H54 (cell line): ENCODE measurements around the gene SMARCAL1.
"Not testable (repeated sequence)": the region's sequence is repeated elsewhere in the genome, so short reads cannot be mapped to it uniquely, and the experiment has no call there.

Experiments used
- DNase-seq: peaks from one replicate; pipeline ENCODE4 v3.0.0; 2011; ENCODE audit warnings: low spot score, mixed read lengths; ENCODE audit not compliant: insufficient read length
- FAIRE-seq: peaks from 3 replicates; lab custom pipeline; 2011; peaks lifted over from hg19 to GRCh38; lab: Jason Lieb, UNC
- POLR2A ChIP-seq: IDR thresholded peaks from 2 replicates; pipeline ENCODE4 v1.6.1; 2011; ENCODE audit warnings: low read depth, mild to moderate bottlenecking, low read length

Gene SMARCAL1

DNA sequence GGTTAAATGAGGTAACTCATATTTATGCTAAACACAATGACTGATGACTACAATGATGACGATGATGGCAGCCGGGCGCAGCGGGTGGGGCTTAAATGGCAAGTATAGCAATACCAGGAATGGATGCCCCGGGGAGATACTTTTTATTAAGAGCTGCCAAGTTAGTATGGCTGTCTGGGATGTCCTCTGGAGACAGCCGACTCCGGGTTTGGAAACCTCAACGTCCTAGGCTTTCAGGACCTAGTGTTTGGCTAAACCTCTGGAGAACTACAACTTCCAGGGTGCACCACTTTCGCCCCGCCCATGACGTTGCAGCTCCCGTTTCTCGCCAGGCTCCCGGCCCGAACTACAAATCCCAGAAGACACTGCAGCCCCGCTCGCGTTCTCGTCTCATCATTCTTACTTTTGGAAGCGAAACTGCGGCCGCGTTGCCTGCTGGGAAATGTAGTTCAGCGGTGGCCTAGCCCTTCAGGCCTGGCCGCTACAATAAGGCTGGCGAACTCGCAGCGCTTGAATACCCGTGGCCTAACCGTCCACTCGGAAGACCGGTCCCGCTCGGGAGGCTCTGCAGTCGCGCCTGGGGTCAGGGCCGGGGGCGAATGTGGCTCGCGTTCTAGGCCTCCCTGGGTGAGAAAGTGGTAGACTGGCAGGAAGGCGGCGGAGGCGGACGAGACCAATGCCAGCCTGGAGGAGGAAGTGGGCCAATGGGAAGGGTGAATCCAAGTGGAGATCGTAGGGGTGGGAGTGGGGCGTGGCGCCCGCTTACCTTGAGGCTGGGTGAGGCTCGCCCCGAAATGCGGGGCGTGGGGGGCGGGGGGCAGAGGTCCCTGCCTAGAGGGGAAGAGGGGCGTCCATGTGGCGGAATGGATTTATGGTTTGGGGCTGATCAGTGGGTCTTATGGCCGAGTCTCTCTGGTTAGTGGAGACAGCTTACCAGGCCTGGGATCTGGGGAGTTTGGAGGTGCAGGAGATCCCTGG is at the start of gene SMARCAL1:
Gene SMARCAL1 (plus strand): TSS at position 463 of the 978 bp plus-strand sequence. CDS start 2,221 bp downstream, outside the sequence.
- DNase-seq (peak; percentile 83), FAIRE-seq (peak; percentile 79)
- peak; percentile 71 for TF ChIP-seq POLR2A

DNA sequence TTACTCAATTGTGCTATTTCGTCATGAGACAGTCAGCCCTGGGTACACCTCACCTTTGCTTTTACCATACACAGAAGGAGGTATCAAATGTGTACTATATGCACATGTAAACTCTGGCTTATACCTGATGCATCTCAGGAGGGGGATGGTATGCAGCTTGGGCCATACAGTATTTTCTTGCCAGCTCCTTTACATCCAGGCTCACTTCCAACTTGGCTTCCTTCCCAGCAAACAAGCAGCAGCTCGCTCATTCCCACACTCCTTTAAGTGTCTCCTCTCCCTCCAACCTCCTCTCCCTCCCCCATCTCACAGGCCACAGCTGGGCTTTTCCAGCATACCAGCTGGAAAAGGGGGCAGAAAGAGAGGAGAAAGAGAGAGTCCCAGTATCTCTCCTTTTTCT is 49.6 kb upstream of the SMARCAL1 start:
- TF ChIP-seq POLR2A, result no peak
- FAIRE-seq, result peak; percentile 96
- DNase-seq, result no peak

DNA sequence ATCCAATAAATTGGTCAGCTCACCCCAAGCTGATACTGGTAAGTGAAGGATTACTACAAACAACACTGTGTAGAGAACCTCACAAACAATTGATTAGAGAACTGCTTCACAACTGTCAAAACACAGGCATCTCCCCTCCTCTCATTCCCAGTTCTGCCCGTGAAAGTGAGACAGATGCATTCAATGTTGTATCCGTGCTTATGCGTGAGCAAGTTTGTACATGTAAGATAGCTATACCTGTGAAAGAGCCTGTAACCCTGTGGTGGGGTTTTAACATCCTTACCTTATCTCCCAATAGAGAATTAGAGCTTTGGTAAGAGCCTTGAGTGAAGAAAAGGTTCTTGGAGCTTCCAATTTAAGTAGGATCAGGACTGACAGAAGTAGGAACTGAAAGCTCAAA is 49.1 kb upstream of the SMARCAL1 start:
- TF ChIP-seq POLR2A, result no peak
- no peak for DNase-seq
- no peak for FAIRE-seq

DNA sequence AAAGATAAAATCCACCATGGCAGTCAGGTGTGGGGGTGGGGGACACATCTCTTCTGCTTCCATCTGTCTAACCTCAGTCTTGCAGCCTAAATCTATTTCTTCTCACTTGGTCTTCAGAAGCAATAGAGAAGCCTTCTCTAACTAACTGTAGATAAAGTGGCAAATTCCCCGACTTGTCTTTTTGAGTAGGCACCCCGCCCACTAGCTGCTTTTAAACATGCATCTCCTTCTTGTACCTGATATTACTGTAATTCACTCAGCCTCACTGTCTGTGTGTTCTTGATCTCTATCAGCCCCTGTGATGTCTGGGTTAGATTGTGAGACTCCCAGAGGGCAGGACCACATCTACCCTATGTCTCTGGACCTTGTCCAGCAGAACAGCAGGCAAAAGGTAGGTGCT is 46.8 kb upstream of the SMARCAL1 start:
- FAIRE-seq (no peak), DNase-seq (no peak)
- no peak for TF ChIP-seq POLR2A

DNA sequence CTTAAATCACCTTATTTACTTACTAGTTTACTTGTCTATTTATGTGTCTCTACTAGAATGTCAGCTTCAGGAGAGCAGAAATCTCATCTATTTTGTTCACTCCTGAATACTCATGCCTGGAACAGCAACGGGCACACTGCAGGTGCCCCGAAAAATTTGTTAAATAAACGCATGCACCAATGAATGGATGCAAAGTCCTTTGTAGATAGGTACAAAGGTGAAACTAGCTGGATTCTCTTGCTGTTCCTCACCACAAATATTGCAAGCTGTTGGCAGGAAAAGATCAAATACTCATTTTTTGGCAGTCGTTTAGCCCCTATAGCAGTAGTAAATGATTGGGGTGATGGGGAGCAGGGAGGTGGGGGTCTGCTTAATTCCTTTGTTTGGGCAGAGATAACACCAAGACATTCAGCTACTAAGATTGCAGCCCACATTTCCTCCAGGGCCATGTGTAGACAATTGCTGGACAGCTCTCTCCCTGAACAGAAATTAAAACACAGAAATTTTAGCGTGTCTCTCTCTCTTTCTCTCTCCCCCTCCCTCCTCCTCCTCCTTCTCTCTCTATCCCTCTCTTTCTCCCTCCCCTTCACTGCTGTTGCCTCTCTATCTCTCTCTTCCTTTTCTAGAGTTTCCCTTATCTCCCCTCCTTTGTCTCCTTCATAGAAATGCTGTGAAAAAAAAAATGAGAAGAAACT is 45.4 kb upstream of the SMARCAL1 start:
- FAIRE-seq (no peak), DNase-seq (no peak)
- TF ChIP-seq POLR2A, result no peak

DNA sequence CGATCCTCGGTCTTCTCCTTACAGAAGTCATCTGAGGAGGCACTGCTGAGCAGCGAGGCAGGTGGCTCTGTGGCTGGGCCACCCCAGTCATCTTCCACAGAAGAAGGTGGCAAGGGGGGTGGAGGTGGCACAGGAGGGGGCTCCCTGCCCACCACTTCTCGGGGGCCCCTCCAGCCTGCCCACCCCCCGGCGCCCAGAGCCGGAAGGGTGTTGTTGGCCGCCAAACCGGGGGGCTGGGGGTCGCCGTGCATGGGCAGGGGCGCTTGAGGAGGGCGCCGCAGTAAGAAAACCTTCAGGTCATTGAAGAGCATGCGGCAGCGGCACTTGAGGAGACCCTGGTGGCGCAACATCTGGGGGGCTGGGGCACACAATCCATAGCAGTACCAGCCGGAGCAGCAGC is 42.5 kb upstream of the SMARCAL1 start:
- FAIRE-seq (no peak), DNase-seq (no peak)
- TF ChIP-seq POLR2A, result no peak

DNA sequence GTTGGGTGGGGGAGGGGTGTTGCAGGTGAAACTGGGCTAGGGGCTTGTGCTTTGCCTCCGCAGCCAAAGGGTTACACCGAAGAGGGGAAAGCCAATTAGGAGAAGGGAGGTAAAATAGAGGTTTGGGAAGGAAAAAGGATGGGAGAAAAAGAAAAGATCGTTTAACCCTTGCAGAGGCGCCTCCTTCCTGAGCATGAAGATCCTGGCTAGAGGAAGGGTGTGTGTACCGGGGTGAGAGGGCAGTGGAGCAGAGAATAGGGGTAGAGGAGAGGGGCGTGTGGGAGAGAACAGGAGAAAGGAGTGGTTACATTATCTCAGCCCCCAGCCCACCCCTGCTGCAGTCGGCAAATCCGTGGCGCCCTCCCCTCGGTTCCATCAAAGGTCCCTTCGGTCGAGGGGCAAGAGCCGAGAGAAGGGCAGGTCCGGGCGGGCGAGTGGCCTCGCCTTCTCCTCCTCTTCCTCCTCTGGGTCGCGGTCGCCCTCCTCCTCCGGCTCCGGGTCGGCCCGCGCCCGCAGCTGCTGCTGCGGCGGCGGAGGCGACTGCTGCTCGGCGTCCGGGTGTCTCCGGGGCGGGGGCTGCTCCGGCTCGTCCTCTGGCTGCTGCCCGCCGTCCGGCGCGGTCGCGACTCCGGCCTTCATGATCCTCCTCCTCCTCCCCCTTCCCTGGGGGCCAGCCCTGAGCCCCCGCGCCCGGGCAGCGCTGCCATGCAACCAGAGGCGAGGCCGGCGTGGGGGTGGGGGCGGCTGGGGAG is 41.1 kb upstream of the SMARCAL1 start:
- no peak for FAIRE-seq
- no peak for DNase-seq

DNA sequence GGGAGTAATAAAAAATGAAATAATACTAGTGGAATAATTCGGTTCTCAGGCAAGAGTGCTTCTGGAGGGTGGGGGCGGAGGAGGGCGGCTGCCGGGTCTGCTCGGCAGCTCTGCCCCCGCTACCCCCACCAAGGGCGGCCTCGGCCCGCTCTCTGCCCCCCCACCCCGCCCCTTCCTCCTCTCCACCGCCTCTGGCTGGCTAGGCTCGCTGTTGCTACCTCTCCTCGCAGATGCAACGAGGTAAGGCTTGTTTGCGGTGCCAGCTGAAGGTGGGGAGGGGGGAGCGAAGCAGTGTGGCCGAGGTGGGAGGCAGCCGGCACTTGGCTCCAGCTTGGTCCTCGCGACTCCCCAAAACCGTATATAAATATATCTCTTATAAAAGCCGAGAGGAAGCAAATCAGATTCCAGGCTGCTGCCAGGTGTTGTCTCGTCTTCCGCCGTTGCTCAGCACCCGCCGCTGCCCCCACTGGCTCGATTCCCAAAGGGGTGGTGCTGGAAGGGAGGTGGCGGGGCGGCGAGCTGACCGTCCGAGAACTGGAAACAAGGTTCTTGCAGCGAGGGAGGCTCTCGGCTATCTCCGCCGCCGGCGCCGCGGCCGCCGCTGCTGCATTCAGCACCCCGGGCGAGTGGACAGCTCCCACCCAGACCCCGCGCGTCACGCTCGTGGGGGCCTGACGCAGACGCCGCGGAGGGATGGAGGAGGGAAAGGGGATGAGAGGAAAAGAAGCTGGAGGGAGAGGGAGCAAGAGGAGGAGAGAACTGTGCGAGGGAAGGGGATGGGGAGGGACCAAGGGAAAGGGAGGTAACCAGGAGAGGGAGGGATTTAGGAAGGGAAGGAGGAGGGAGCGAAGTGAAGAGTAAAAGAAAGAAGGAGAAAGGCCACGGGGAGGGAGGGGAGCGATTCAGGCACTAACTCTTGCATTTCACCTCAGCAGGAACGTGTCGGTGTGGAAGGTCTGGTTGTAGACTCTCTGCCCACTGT is 40.3 kb upstream of the SMARCAL1 start, which contains the start of gene MARCHF4:
Gene MARCHF4 (minus strand): TSS at position 763 of the 982 bp plus-strand sequence. CDS start 2,223 bp downstream, outside the sequence.
- DNase-seq, result peak; percentile 58
- FAIRE-seq, result no peak
- TF ChIP-seq POLR2A, result no peak; the same call in 1 of the 2 replicates

More for the DNA sequence above, 41.1 kb upstream of the SMARCAL1 start:
- no peak for TF ChIP-seq POLR2A

DNA sequence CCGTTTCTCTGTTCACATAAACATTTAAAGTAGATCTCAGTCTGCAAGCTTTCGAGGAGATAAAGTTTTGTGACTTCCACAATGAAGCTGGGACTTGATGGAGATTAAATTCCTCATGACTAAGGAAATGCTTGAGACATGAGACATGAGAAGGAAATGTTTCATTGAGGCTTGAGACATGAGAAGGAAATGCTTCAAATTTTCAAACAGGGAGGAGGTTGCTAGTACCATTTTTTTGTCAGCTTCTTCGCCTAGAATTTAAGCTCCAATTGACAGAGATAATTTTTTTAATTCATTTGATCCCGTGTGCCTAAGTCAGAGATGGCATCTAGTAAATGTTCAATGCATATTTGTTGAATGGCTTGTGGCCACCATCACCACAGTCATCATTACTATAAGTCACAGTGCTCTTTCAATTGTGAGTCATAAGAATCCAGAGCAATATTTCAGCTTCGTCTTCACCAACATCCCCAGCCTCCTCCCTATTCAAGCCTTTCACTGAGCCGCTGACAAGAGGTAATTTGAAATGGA is 39.5 kb upstream of the SMARCAL1 start:
- DNase-seq (peak; percentile 40), FAIRE-seq (peak; percentile 69)
- TF ChIP-seq POLR2A, result no peak

DNA sequence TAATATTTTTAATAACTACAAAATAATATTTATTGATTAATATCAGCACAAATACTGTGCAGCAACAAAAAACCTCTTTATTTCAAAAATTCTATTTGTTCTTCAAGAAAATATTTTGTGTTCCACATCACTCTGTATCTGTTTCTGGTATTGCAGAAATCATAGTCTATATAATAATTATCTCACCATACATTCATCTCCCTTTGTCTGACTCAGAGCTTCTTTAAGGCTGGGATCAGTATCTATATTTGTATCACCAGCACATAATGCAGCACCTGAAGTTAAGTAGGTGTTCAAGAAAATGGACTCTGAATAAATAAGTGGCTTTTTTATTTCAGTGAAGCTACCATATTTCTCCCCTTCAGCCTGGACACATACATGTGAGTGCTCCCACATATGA is 38.4 kb upstream of the SMARCAL1 start:
- TF ChIP-seq POLR2A, result no peak
- no peak for FAIRE-seq

DNA sequence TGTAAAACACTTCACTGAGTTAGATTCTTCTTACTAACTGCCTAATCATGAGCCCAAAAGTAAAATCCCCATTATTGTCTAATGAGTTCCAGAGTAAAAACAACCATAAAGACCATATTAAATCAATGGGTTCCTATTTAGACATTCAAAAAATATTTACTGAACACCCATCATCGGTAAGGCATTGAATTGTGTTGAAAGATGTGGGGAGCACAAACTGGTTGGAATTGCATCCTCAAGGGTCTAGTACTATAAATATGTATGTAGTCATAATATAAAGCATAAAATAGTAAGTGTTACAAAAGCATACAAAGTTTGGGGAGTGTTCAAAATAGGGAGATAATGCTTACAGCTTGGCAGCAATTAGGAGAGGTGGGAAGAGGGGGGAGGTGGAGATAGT is 37.0 kb upstream of the SMARCAL1 start:
- TF ChIP-seq POLR2A, result no peak
- no peak for FAIRE-seq
- no peak for DNase-seq

More for the DNA sequence above, 38.4 kb upstream of the SMARCAL1 start:
- no peak for DNase-seq

DNA sequence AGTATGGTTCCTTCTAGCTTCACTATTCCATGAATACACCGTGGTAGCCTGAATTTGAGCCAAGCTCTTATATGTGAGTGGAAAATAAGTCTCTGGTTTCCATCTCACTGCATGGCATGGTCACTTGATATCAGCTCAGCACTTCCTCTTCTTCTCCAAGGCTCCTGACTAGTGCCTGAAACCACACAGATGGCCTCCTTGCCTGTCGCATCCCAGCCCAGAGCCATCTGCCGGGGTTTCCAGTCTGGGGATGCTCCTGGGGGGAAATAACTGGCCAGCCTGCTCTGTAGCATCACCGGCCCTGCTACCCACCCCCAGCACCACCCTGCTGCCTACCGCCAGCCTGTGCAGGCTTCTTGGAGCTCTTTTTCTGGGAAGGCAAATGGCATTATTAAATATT is 32.3 kb upstream of the SMARCAL1 start:
- no peak for TF ChIP-seq POLR2A
- FAIRE-seq, result no peak
- DNase-seq, result no peak

DNA sequence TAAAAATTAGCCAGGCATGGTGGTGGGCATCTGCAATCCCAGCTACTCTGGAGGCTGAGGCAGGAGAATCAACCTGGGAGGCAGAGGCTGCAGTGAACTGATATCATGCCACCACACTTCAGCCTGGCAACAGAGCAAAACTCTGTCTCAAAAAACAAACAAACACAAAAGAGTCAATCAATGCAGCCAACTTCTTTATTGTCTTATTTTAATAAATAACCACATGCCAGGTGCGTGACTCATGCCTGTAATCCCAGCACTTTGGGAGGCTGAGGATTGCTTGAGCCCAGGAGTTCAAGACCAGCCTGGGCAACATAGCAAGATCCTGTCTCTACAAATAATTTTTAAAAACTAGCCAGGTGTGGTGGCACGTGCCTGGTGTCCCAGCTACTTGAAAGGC is 27.9 kb upstream of the SMARCAL1 start:
- FAIRE-seq, DNase-seq: not testable (repeated sequence)
